Immature natural killer cell (primary cell): ENCODE measurements around the gene SLC15A3. TPM values are rescaled to one million over a fixed set of nuclear protein-coding genes. Genes with fewer than 3 reads are reported as not detected.
"Not testable (repeated sequence)": the region's sequence is repeated elsewhere in the genome, so short reads cannot be mapped to it uniquely, and the experiment has no call there.

Source experiments
- DNase-seq, 3 donors: peaks; one replicate each; pipeline ENCODE4 v3.0.0; 2022; ENCODE audit warnings: mixed read lengths in 1 of 3
- H3K27ac Mint-ChIP-seq, 6 donors: one replicate each; pipeline ENCODE4 v1.8.0; 2020; ENCODE audit warnings: mixed read lengths in 6 of 6, mild to moderate bottlenecking in 5 of 6, inconsistent platforms in 4 of 6, moderate library complexity in 3 of 6
- H3K27me3 Mint-ChIP-seq, 3 donors: one replicate each; pipeline ENCODE4 v1.8.0; 2020 to 2021; ENCODE audit warnings: low read depth in 3 of 3, mild to moderate bottlenecking in 3 of 3, mixed read lengths in 3 of 3, moderate library complexity in 3 of 3, inconsistent platforms in 1 of 3
- H3K36me3 Mint-ChIP-seq, 3 donors: one replicate each; pipeline ENCODE4 v1.8.0; 2020; ENCODE audit warnings: mixed read lengths in 3 of 3, inconsistent platforms in 2 of 3, mild to moderate bottlenecking in 2 of 3
- H3K4me1 Mint-ChIP-seq, 2 donors: one replicate each; pipeline ENCODE4 v1.8.0; 2020; ENCODE audit warnings: inconsistent platforms in 2 of 2, mild to moderate bottlenecking in 2 of 2, mixed read lengths in 2 of 2, moderate library complexity in 1 of 2
- H3K4me3 Mint-ChIP-seq, 5 donors: one replicate each; pipeline ENCODE4 v1.8.0; 2020; ENCODE audit warnings: mild to moderate bottlenecking in 5 of 5, mixed read lengths in 5 of 5, inconsistent platforms in 3 of 5, moderate library complexity in 3 of 5
- H3K9me3 Mint-ChIP-seq, 6 donors: one replicate each; pipeline ENCODE4 v1.8.0; 2020; ENCODE audit warnings: mild to moderate bottlenecking in 6 of 6, mixed read lengths in 6 of 6, inconsistent platforms in 4 of 6, moderate library complexity in 3 of 6
- polyA plus RNA-seq, 3 donors: library from polyadenylated mRNA; unstranded; fragments of 300-500 nt; fragmentation: Illumina TruSeq; gene quantifications; one replicate each; pipeline ENCODE4 v1.2.3, GENCODE V29; 2021

The SLC15A3 gene
- polyA plus RNA-seq, 3 donors from 2014 or later, result 0.41 to 0.43 TPM; not detected in 1

DNA sequence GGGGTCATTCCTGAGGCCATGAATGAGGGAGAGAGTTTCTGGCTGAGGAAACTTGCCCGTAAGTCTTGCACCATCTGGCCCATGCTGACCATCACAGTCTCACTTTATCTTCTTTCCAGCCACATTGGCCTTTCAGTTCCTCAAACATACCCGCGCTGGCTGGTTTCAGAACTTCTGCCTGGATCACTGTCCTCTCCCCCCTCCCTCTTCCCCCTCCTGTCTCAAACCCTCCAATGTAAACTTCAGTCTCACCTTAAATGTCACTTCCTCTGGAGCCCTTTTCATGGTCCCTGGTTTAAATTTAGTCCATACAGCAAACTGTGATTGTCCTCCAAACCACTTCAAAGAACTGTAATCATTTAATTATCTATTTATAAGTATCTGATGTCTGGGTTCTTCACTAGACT is 41.7 kb downstream of the SLC15A3 start:
- Mint-ChIP-seq H3K27me3 (peaks cover 6 to 12% (median 9%) of the 10 kb centered on the region in 3 donors), H3K9me3 (no peaks in the 10 kb centered on the region), H3K4me1 (peaks cover 59 to 68% of the 10 kb centered on the region in 2 donors), H3K36me3 (no peaks in the 10 kb centered on the region), H3K27ac (no peak overlapping the region), H3K4me3 (no peak overlapping the region)
- no peak for DNase-seq

DNA sequence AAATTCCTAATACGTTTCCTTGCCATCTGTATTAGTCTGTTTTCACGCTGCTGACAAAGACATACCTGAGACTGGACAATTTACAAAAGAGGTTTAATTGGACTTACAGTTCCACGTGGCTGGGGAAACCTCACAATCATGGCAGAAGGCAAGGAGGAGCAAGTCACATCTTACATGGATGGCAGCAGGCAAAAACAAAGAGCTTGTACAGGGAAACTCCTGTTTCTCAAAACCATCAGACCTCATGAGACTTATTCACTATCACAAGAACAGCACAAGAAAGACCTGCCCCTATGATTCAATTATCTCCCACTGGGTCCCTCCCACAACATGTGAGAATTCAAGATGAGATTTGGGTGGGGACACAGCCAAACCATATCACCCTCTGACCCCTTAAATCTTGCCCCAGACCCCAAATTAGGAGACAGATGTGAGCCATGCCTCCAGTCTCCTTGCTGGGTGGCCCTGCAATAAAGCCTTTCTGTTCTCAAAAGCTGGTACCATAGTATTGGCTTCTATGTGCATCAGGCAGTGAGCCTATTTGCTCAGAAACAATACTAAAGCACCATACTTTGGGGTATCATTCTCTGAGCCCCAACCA is 42.2 kb downstream of the SLC15A3 start:
- H3K9me3 Mint-ChIP-seq, H3K36me3 Mint-ChIP-seq, DNase-seq, H3K4me3 Mint-ChIP-seq: not testable (repeated sequence)
- H3K27me3 Mint-ChIP-seq, result peaks cover 6 to 12% (median 9%) of the 10 kb centered on the region in 3 donors
- peaks cover 58 to 68% of the 10 kb centered on the region in 2 donors for H3K4me1 Mint-ChIP-seq
- peak overlapping the region in 1 of 6 donors; percentile 9 for H3K27ac Mint-ChIP-seq

DNA sequence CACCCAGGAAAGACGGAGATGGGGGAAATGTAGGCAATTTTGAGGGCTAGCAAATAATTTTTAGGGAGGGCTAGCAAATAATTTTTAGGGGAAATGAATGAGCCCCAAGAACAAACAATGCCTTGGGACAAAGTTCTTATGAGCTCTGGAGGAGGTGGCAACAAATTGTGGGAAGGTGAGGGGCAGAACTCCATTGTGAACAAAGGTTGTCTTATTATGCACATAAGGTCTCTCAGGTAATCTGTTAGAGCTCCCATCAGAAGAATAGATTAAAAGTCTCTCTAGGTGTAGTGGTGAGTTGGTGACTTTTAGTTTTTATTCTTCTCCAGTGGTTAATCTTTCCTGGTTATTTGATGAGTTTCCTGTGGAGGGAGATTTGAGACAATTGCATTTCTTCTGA is 43.2 kb downstream of the SLC15A3 start:
- Mint-ChIP-seq H3K27me3 (peaks cover 2 to 9% (median 5%) of the 10 kb centered on the region in 3 donors), H3K27ac (peak overlapping the region in 2 of 6 donors; percentile 12 to 36), H3K4me3 (no peak overlapping the region), H3K9me3 (no peaks in the 10 kb centered on the region), H3K4me1 (peaks cover 62 to 71% of the 10 kb centered on the region in 2 donors), H3K36me3 (no peaks in the 10 kb centered on the region)
- no peak for DNase-seq

DNA sequence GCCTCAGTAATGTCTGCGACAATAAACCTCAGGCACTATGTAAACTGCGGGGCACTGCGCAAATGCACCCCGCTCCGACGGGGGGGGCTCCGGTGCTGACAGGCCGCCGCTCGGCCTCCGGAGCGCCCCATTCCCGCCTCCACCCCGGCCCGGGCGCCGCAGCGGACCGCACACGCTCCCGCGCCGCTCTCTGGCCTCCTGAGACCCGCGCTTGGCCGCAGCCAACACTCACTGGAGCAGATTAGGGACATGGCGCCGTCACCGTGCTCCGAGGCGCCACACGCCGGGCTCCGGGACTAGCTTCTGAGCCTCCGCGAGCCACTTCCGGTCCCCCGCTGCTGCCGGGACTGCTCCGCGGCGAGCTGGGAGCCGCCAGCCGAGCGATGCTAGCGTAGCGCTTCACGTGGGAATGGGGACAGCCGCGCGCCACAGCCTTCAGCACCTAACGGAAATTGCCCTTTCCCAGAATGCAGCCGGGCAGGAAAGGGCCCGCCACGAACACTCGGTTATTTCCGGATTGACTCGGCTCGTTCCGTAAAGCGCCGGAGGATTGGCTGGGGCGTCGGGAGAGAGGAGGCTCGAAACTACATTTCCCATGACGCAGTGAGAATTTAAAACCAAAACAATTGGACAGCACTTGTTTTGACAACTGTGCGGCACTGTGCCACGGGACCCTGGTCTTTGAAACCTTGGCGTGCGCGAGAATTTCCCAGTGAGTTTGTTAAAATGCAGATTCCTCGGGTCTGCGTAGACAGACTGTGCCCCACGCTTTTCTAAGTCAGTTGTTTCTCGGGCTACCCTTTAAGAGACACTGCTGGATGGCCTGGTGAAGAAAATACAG is 45.6 kb downstream of the SLC15A3 start, which contains the start of gene PRPF19:
TSS of gene PRPF19 (minus strand) at position 454 of the 841 bp plus-strand sequence. CDS start at position 251, 203 bp downstream.
- H3K36me3 Mint-ChIP-seq, result peaks cover 0 to 3% (median 0%) of the 10 kb centered on the region in 3 donors
- H3K9me3 Mint-ChIP-seq, result no peaks in the 10 kb centered on the region
- peak within 1 kb of the TSS; percentile 86 to 99 (median 98) for H3K27ac Mint-ChIP-seq
- H3K4me3 Mint-ChIP-seq, result peak within 1 kb of the TSS; percentile 91 to 92 (median 91)
- peaks cover 39 to 50% of the 10 kb centered on the region in 2 donors for H3K4me1 Mint-ChIP-seq
- DNase-seq, result peak; percentile 98 to 99 (median 99)
- peaks cover 0 to 8% (median 0%) of the 10 kb centered on the region in 3 donors for H3K27me3 Mint-ChIP-seq

GRCh38 chr11:60905551-60906113 is 46.3 kb downstream of the SLC15A3 start:
- Mint-ChIP-seq H3K4me1 (peaks cover 33 to 44% of the 10 kb centered on the region in 2 donors), H3K36me3 (peaks cover 0 to 3% (median 0%) of the 10 kb centered on the region in 3 donors), H3K27me3 (peaks cover 0 to 7% (median 0%) of the 10 kb centered on the region in 3 donors), H3K27ac (peak overlapping the region; percentile 53 to 86 (median 82)), H3K4me3 (peak overlapping the region; percentile 91 to 92 (median 91)), H3K9me3 (no peaks in the 10 kb centered on the region)
- DNase-seq, result no peak

DNA sequence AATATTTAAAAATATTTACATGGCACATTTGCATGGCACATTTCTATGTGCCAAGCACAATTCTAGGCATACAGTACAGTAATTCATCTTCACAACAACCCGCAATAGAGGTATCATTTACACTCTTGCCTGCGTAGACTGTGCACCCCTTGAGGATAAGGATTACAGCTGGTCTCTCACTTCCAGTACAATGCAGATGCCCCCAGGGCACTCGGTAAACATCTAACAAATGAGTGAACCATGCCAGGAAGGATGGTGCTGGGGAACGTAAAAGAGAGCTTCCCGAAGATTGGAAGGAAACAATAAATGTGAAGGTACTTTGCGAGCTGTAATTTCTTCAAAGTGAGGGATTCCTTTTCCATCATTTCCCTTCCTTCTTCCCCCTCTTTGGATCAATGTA is 46.9 kb downstream of the SLC15A3 start:
- peak overlapping the region; percentile 53 to 86 (median 82) for H3K27ac Mint-ChIP-seq
- H3K36me3 Mint-ChIP-seq, result peaks cover 0 to 6% (median 4%) of the 10 kb centered on the region in 3 donors
- peaks cover 31 to 42% of the 10 kb centered on the region in 2 donors for H3K4me1 Mint-ChIP-seq
- DNase-seq, result no peak
- peak overlapping the region; percentile 91 to 92 (median 91) for H3K4me3 Mint-ChIP-seq
- H3K27me3 Mint-ChIP-seq, result peaks cover 0 to 7% (median 0%) of the 10 kb centered on the region in 3 donors
- no peaks in the 10 kb centered on the region for H3K9me3 Mint-ChIP-seq

DNA sequence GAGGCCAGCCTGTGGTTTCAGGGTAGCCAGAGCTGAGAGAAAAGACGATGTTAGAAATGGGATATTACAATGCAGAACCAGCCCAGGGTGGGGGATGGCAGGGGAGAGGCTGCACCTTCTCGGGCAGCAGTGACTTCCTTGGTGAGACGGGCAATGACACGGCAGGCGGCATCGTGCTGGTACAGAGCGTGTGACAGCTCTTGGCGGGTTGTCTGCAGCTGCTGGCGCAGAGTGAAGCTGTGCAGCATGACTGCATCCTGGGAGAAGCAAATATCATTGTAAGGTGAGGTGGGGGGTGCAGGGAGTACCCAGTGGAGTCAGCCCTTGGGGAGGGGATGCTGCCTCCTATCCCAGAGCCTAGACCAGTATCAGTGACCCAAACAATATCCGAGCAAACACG is 49.4 kb downstream of the SLC15A3 start:
- Mint-ChIP-seq H3K27ac (peak overlapping the region in 1 of 6 donors; percentile 10), H3K36me3 (peaks cover 7 to 17% (median 13%) of the 10 kb centered on the region in 3 donors), H3K4me1 (peaks cover 31 to 41% of the 10 kb centered on the region in 2 donors), H3K4me3 (peak overlapping the region in 1 of 5 donors; percentile 40), H3K9me3 (no peaks in the 10 kb centered on the region), H3K27me3 (peaks cover 0 to 7% (median 0%) of the 10 kb centered on the region in 3 donors)
- no peak for DNase-seq

DNA sequence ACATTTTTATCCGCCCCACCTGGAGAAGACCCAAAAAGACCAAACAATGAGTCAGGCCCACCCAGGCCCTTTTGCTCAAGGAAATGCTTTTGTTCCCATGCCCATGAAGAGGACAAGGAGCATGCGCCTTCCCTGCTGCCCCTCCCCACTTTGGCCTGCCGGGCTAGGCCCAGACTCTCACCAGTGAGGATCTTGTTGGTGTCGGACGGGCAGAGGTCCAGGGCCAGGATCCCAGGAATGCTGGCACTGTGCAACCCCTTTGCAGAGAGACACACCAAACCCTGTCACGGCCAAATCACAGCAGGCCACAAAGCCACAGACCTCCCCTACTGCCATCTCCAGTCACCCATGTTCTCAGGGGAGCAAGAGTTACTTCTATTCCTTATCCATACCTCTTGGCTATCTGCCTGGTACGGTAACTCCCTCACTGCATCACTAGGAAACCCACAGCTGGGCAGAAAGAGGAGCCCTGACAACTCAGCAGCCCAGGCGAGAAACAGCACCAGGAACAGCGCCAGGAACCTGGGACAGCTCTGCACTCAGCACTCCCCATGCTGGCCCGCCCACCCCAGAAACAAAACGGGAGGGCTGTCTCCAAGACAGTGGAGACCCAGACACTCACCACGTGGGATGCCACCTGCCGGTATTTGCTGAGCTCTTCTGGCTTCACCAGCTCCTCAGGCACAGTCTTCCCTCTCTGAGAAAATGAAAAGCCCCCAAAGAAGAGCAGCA is 51.1 kb downstream of the SLC15A3 start:
- Mint-ChIP-seq H3K4me3 (no peak overlapping the region), H3K27ac (peak overlapping the region in 1 of 6 donors; percentile 12), H3K36me3 (peaks cover 16 to 31% (median 16%) of the 10 kb centered on the region in 3 donors), H3K4me1 (peaks cover 20 to 23% of the 10 kb centered on the region in 2 donors), H3K27me3 (peaks cover 0 to 2% (median 0%) of the 10 kb centered on the region in 3 donors), H3K9me3 (no peaks in the 10 kb centered on the region)
- DNase-seq, result no peak

DNA sequence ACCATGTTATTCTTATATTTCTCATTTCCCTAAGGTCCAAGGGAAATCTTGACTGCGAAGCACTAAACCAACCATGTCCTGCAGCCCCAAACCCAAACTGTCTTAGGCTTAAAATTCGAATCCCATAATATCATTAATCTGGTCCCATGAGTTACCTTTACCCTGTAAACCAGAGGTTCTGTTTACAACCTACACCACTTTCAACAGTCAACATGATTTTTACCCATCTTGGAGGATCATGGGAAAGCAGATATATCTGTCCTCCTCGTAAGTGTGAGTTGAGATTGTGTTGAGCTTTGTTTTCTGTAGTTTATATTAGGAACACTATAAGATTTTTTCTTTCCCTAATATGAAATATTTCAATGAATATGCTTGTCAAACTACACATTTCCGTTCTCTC is 52.0 kb downstream of the SLC15A3 start:
- Mint-ChIP-seq H3K27ac (peak overlapping the region in 2 of 6 donors; percentile 19 to 60), H3K36me3 (peaks cover 16 to 40% (median 24%) of the 10 kb centered on the region in 3 donors)

GRCh38 chr11:60899046-60899936 is 52.7 kb downstream of the SLC15A3 start:
- Mint-ChIP-seq H3K9me3 (no peaks in the 10 kb centered on the region), H3K36me3 (peaks cover 19 to 42% (median 28%) of the 10 kb centered on the region in 3 donors), H3K4me1 (peaks cover 6 to 7% of the 10 kb centered on the region in 2 donors), H3K27ac (peak overlapping the region in 2 of 6 donors; percentile 28 to 51), H3K4me3 (no peak overlapping the region), H3K27me3 (peaks cover 0 to 2% (median 0%) of the 10 kb centered on the region in 3 donors)
- DNase-seq, result peak; percentile 35 to 41 (median 38)

More for the DNA sequence above, 52.0 kb downstream of the SLC15A3 start:
- H3K4me1 Mint-ChIP-seq, result peaks cover 12 to 14% of the 10 kb centered on the region in 2 donors
- no peak for DNase-seq
- H3K4me3 Mint-ChIP-seq, result no peak overlapping the region
- no peaks in the 10 kb centered on the region for H3K9me3 Mint-ChIP-seq
- H3K27me3 Mint-ChIP-seq, result peaks cover 0 to 2% (median 0%) of the 10 kb centered on the region in 3 donors

DNA sequence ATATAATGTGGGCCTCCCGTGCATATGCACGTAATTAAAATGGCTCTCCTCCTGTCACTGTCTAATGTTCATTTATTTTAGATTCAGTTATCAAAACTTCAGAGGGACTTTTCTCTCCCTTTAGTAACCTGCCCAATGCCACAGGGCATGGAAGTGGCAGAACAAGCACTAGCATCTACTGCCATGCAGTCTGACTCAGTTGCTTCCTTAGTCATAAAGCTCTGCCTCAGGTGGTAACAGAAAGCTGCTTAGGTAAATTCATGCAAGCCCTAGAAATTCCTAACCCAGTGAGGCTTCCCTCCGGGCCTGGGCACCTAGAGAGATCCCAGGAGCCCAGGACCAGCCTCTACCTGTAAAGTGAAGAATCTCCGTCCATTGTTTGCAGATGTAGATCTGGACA is 54.5 kb downstream of the SLC15A3 start:
- H3K27me3 Mint-ChIP-seq, result peaks cover 0 to 1% (median 0%) of the 10 kb centered on the region in 3 donors
- H3K4me1 Mint-ChIP-seq, result peaks cover 0 to 1% of the 10 kb centered on the region in 2 donors
- H3K9me3 Mint-ChIP-seq, result no peaks in the 10 kb centered on the region
- no peak for DNase-seq
- peaks cover 22 to 52% (median 28%) of the 10 kb centered on the region in 3 donors for H3K36me3 Mint-ChIP-seq
- H3K4me3 Mint-ChIP-seq, result no peak overlapping the region
- H3K27ac Mint-ChIP-seq, result no peak overlapping the region

DNA sequence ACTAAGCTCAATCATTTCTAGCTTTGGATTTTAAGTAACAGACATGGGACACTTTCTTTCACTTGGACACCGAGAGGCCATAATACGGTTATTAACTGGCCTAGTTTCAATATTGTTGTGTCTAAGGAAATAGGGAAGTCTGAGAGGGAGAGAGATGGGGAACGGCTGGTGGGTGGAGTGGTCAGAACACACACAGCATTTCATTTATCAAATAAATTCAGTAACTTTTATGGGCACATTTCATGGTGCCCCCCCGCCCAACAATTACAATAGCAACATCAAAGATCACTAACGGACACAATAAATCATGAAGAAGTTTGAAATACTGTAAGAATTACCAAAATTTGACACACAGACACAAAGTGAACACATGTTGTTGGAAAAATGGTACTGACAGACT is 56.3 kb downstream of the SLC15A3 start:
- Mint-ChIP-seq H3K4me1 (peaks cover 6 to 13% of the 10 kb centered on the region in 2 donors), H3K4me3 (no peak overlapping the region), H3K9me3 (no peaks in the 10 kb centered on the region), H3K27me3 (no peaks in the 10 kb centered on the region), H3K36me3 (peaks cover 22 to 56% (median 33%) of the 10 kb centered on the region in 3 donors), H3K27ac (peak overlapping the region in 1 of 6 donors; percentile 48)
- DNase-seq, result no peak
